ENCODE measurements around the gene ZFPL1.

DNA sequence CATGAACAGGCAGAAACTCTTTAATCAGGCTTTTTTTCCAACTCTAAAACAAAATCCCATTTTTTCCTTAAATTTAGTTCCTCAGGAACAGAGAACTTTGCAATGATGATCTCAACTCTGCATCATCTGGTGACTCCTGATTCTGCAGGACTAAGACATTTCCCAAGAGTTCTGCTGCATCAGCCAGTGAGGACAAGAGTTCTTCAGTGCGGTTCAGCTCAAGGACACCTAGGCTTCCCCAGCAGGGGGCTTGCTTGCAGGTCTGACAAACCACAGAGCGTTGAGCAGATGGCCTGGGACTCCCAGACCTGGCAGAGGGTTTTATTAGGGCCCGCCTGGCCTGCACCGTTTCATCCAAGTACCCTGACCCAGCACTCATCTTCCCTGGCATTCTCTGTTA lies 6.6 kb upstream of the ZFPL1 start:
- no peak for TF ChIP-seq POLR2A (IDR thresholded peaks at IDR 0.05)
- TF ChIP-seq, protein P1, sequence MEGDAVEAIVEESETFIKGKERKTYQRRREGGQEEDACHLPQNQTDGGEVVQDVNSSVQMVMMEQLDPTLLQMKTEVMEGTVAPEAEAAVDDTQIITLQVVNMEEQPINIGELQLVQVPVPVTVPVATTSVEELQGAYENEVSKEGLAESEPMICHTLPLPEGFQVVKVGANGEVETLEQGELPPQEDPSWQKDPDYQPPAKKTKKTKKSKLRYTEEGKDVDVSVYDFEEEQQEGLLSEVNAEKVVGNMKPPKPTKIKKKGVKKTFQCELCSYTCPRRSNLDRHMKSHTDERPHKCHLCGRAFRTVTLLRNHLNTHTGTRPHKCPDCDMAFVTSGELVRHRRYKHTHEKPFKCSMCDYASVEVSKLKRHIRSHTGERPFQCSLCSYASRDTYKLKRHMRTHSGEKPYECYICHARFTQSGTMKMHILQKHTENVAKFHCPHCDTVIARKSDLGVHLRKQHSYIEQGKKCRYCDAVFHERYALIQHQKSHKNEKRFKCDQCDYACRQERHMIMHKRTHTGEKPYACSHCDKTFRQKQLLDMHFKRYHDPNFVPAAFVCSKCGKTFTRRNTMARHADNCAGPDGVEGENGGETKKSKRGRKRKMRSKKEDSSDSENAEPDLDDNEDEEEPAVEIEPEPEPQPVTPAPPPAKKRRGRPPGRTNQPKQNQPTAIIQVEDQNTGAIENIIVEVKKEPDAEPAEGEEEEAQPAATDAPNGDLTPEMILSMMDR (IDR thresholded peaks at IDR 0.05), result no peak
